SW480 (cell line): ENCODE results near the gene PPHLN1.
"Not testable (repeated sequence)": the region's sequence is repeated elsewhere in the genome, so short reads cannot be mapped to it uniquely, and the experiment has no call there.

Experiments
- DNase-seq: peaks from one replicate; pipeline ENCODE4 v3.0.0-alpha.2; 2016; ENCODE audit warnings: low spot score

PPHLN1 gene

GRCh38 chr12:42322567-42322966, 3.4 kb upstream of the PPHLN1 start:
- DNase-seq, result no peak

DNA sequence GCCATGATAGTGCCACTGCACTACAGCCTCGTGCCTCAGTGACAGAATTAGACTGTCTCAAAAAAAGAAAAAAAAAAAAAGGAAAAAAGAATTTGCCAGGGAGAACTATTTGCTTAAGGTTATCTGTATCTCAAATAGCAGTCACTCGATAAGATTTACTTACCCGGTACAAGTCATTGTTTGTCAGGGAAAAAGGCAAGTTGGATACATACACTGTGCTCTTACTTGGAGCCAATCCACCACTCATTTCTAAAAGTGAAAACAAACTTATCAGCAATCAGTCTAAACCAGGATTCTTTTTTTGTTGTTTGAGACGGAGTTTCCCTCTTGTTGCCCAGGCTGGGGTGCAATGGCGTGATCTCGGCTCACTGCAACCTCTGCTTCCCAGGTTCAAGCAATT, 2.1 kb upstream of the PPHLN1 start:
- DNase-seq, result no peak

GRCh38 chr12:42325326-42325652, 678 bp upstream of the PPHLN1 start:
- DNase-seq, result no peak

GRCh38 chr12:42326541-42327226, 717 bp downstream of the PPHLN1 start:
- DNase-seq, result peak; percentile 27

GRCh38 chr12:42327227-42327590, 1.2 kb downstream of the PPHLN1 start:
- DNase-seq, result no peak

- DNase-seq, result not testable (repeated sequence)
Measured at GRCh38 chr12:42330097-42330496, 4.1 kb downstream of the PPHLN1 start.

GRCh38 chr12:42332301-42333285, 6.6 kb downstream of the PPHLN1 start:
- peak; percentile 41 for DNase-seq

- no peak for DNase-seq
Measured at GRCh38 chr12:42336286-42336685, 10.3 kb downstream of the PPHLN1 start.

DNA sequence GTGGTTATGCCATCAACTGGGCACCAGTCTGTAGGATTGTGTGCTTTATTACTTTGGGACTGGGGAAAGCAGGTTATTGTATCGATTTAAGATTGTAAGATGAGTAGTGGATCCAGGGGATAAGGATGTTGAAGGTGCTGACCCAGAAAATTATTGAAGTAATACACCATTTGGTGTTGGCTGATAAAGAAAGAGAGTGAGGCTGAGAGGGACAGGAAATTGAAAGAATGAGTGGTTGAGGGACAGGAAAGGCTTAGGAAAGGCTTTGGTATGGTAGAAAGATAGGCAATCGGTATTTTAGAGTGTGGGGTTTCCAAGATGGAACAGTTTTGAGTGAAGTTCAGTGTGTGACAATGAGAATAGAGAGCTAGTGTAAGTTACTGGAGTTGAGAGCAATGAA, 12.3 kb downstream of the PPHLN1 start:
- DNase-seq, result no peak

- no peak for DNase-seq
Measured at GRCh38 chr12:42342028-42342427, 16.1 kb downstream of the PPHLN1 start.

GRCh38 chr12:42343721-42344120, 17.8 kb downstream of the PPHLN1 start:
- no peak for DNase-seq

GRCh38 chr12:42346403-42347002, 20.5 kb downstream of the PPHLN1 start:
- no peak for DNase-seq

DNA sequence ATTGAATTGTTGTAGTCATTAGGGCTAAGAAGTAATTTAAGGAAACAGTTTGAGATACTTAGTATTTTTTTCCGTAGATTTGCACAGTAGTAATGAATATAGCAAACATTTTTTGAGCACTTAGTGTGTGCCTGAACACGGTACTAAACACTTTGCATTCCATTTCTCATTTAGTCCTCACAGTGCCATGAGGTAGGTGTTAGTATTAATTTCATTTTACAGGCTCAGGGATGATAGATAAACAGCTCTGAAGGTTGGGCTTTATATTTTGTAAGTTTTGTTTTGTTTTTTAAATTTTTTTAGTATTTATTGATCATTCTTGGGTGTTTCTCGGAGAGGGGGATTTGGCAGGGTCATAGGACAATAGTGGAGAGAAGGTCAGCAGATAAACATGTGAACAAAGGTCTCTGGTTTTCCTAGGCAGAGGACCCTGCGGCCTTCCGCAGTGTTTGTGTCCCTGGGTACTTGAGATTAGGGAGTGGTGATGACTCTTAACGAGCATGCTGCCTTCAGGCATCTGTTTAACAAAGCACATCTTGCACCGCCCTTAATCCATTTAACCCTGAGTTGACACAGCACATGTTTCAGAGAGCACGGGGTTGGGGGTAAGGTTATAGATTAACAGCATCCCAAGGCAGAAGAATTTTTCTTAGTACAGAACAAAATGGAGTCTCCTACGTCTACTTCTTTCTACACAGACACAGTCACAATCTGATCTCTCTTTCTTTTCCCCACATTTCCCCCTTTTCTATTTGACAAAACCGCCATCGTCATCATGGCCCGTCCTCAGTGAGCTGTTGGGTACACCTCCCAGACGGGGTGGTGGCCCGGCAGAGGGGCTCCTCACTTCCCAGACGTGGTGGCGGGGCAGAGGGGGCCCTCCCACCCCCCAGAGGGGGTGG, 23.4 kb downstream of the PPHLN1 start:
- DNase-seq, result not testable (repeated sequence)

DNA sequence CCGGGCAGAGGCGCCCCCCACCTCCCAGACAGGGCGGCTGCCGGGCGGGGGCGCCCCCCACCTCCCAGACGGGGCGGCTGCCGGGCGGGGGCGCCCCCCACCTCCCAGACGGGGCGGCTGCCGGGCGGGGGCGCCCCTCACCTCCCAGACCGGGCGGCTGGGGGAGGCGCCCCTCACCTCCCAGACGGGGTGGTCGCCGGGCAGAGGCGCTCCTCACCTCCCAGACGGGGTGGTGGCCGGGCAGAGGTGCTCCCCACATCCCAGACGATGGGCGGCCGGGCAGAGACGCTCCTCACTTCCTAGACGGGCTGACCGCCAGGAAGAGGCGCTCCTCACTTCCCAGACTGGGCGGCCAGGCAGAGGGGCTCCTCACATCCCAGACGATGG, 24.0 kb downstream of the PPHLN1 start:
- not testable (repeated sequence) for DNase-seq

DNA sequence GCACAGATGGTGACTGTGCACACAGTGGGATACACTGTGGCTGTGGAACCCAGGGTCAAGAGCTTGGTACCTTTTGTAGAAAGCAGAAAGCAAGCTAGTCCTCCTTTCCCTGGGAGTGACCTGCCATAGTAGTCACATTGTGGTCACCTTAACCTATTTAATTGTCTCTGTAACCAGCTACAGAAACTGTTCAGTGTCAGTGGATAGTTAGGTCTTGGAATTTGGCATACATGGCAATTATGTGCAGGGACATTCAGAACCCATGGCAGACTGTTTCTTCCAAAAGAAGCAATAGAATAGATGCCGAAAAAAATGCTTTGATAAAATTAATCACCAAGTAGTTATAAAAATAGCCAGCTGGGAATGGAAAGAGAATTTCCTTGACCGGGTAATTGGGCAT, 30.4 kb downstream of the PPHLN1 start:
- no peak for DNase-seq

- no peak for DNase-seq
Measured at GRCh38 chr12:42360747-42361403, 34.9 kb downstream of the PPHLN1 start.

DNA sequence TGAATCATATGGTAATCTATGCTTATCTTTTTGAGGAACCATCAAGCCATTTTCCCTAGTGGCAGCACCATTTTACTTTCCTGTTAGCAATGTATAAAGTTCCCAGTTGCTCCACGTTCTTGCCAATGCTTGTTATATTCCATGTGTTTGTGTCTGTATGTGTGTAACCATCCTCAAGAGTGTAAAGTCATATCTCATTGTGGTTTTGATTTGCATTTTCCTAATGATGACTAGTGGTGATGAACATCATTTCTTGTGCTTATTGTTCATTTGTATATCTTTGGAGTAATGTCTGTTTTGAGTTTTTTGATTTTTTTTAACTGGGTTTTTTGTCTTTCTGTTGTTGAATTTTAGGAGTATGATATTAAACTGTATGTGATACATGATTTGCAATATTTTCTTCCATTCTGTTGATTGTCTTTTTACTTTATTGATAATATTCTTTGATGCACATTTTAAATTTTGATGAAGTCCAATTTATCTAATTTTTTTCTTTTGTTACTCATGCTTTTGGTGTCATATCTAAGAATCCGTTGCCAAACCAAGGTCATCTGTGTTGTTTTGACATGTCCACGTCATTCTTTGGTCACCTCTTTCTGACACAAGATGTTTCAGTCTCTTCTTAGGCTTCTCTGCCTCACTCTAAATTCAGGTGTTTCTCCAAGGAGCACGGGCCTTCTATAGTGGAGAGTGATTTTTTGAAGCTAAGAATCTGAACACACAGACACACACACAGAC, 36.1 kb downstream of the PPHLN1 start:
- no peak for DNase-seq

DNA sequence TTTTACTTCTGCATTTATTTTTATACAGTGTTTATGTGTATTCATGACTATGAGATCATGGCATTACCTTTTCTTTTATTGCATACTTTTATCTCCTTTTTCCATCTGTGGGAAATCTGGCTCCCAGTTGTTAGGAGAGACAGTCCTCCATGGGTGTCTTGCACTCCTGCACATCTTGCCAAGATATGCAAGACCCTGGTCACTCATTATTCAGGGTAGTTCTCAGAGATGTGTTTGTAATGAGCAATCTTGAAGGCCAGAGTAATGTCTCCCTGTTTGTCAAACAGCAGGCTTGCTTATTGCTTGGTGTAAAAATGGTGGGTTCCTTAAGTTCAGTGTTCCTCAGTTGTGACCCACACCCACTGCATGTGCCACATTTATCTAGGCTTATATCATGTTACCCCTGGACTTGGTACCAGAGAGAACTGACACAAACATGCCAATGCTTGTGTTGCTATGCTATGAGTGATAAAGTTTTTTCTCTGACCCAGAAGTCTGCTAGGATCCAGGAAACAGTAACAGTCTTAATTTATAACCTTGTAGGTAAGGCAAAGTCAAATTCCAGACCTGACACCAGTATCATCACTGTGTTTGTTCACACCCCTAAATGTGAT, 36.8 kb downstream of the PPHLN1 start:
- DNase-seq, result no peak

GRCh38 chr12:42364692-42365091, 38.7 kb downstream of the PPHLN1 start:
- no peak for DNase-seq

GRCh38 chr12:42365486-42365885, 39.5 kb downstream of the PPHLN1 start:
- DNase-seq, result no peak
